HG03066 (cell line): ENCODE results near the gene TRIM52.
A peak's percentile ranks its signal among the peaks of the same experiment; 100 is the strongest.

ENCODE experiments used
- ATAC-seq: cut with Tn5 transposase; IDR thresholded peaks from one replicate; pipeline ENCODE4 v1.9.1; 2021; ENCODE audit warnings: low read depth; ENCODE audit not compliant: unreplicated experiment

Gene TRIM52

GRCh38 chr5:181259283-181259682 is 1.7 kb downstream of the TRIM52 start:
- no peak for ATAC-seq

- no peak for ATAC-seq
Observed at GRCh38 chr5:181258576-181258975, 2.4 kb downstream of the TRIM52 start.

- ATAC-seq = no peak
Observed at GRCh38 chr5:181255836-181256578, 4.9 kb downstream of the TRIM52 start.

- ATAC-seq = no peak
Observed at GRCh38 chr5:181255276-181255675, 5.7 kb downstream of the TRIM52 start.

- ATAC-seq = no peak
Observed at GRCh38 chr5:181248277-181248676, 12.7 kb downstream of the TRIM52 start.

GRCh38 chr5:181246276-181247049 is 14.5 kb downstream of the TRIM52 start:
- ATAC-seq = peak; percentile 40

GRCh38 chr5:181245427-181246275 is 15.3 kb downstream of the TRIM52 start:
- ATAC-seq = no peak

- peak; percentile 49 for ATAC-seq
Observed at GRCh38 chr5:181243564-181244343, 17.2 kb downstream of the TRIM52 start, which contains the start of gene RACK1. RACK1 (minus strand) TSS chr5:181243906; CDS start chr5:181243800, 106 bp downstream.

- ATAC-seq = no peak
Observed at GRCh38 chr5:181243018-181243563, 17.9 kb downstream of the TRIM52 start.

- ATAC-seq = no peak
Observed at GRCh38 chr5:181242031-181242451, 18.9 kb downstream of the TRIM52 start.

- no peak for ATAC-seq
Observed at GRCh38 chr5:181241393-181241975, 19.5 kb downstream of the TRIM52 start.

- no peak for ATAC-seq
Observed at GRCh38 chr5:181239062-181239663, 21.8 kb downstream of the TRIM52 start.

GRCh38 chr5:181237729-181238385 is 23.1 kb downstream of the TRIM52 start:
- ATAC-seq = no peak

GRCh38 chr5:181236954-181237641 is 23.8 kb downstream of the TRIM52 start:
- ATAC-seq = no peak

- no peak for ATAC-seq
Observed at GRCh38 chr5:181236471-181236870, 24.5 kb downstream of the TRIM52 start.

- ATAC-seq = no peak
Observed at GRCh38 chr5:181235689-181236366, 25.1 kb downstream of the TRIM52 start.

GRCh38 chr5:181235323-181235688 is 25.6 kb downstream of the TRIM52 start:
- no peak for ATAC-seq
